Panc1 (cell line): Measurements from ENCODE around the gene FBXL14.

Experiments used
- CTCF ChIP-seq: fragments of 450-650 bp; IDR thresholded peaks from 2 replicates; pipeline ENCODE4 v1.5.1; 2017; ENCODE audit warnings: mild to moderate bottlenecking
- POLR2AphosphoS5 ChIP-seq: IDR thresholded peaks from 2 replicates; pipeline ENCODE4 v1.6.1; 2012; ENCODE audit warnings: mild to moderate bottlenecking, low read depth, low read length, moderate library complexity
- TCF7L2 ChIP-seq: IDR thresholded peaks from 2 replicates; pipeline ENCODE4 v1.6.1; 2011; ENCODE audit warnings: mild to moderate bottlenecking, low read depth, low read length, inconsistent platforms

GRCh38 chr12:1594006-1594260 lies 448 bp downstream of the FBXL14 start:
- TF ChIP-seq CTCF (no peak), POLR2AphosphoS5 (no peak; the same call in none of the 2 replicates), TCF7L2 (no peak)
